ENCODE measurements around the gene KIF20A.

KIF20A gene

DNA sequence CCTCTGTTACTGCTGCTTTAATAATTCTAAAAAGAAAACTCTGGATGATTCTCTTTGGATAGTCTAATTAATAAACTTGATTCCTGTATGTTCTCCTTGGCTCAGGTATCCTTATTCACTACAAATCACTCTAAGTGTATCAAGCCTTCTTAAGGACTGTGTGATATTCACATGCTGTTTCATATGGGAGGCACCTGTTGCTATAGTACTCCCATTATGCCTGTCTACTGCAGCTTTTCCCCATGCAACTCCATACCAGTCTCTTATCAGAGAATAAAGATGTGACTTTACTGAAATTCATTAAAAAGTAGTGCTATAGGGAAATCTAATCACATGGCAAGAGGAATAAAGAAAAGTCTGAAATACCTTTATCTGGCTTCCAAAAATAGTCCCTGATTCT is 15.2 kb upstream of the KIF20A start:
- H3K27ac ChIP-seq, result no peak overlapping the region
- ChIA-PET CTCF (interaction anchor here (0.6 kb wide), 2 partner anchors 59 to 139 kb away, joined by 3 read pairs; no protein-coding TSS in a partner anchor), POLR2A (ENCODE audit: low non-redundant PET) (no interaction called here)
- TF ChIP-seq, protein P1, sequence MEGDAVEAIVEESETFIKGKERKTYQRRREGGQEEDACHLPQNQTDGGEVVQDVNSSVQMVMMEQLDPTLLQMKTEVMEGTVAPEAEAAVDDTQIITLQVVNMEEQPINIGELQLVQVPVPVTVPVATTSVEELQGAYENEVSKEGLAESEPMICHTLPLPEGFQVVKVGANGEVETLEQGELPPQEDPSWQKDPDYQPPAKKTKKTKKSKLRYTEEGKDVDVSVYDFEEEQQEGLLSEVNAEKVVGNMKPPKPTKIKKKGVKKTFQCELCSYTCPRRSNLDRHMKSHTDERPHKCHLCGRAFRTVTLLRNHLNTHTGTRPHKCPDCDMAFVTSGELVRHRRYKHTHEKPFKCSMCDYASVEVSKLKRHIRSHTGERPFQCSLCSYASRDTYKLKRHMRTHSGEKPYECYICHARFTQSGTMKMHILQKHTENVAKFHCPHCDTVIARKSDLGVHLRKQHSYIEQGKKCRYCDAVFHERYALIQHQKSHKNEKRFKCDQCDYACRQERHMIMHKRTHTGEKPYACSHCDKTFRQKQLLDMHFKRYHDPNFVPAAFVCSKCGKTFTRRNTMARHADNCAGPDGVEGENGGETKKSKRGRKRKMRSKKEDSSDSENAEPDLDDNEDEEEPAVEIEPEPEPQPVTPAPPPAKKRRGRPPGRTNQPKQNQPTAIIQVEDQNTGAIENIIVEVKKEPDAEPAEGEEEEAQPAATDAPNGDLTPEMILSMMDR (conservative IDR thresholded peaks at IDR 0.05; ENCODE audit: low read depth), result no peak
- DNase-seq (ENCODE audit: low spot score), result no peak

DNA sequence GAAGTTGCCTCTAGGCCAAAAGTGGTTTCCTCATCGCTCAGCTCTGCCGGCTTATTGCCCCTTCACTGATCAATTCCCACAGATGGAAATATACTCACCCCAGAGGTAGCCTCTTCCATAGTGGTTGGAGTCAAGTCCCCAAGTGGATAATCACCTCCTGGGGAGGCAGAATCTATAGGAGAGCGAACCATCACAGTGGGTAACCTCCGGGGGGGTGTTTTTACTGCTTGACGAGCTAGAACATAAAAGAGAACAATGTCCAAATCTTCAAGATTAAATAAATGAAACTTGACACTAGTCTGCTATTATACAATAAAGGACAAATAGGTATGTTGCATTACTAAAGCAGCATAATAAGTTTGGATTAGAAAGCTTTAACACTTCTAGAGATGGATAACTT is 9.8 kb upstream of the KIF20A start:
- ChIA-PET CTCF (no interaction called here), POLR2A (ENCODE audit: low non-redundant PET) (no interaction called here)

DNA sequence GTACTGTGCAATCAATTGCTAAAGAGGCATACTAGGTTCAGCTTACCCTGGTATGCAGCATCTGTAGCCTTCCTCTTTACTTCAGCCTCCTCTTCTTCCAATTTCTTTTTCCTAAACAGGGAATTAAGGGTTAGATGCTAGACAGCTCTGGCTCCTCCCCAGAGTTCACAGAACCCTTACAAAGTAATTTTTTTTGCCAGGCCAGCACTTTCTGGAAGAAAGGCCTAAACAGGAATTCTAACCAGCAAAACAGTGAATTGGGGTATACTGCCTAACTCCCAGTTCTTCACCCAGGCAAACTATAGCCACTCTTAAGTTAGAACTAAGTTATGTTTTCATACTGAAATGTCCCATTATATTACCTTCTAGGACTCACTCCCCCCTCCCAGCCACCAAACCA is 8.6 kb upstream of the KIF20A start:
- TF ChIP-seq, protein P1 (conservative IDR thresholded peaks at IDR 0.05; ENCODE audit: low read depth), result no peak
- H3K27ac ChIP-seq, result no peak overlapping the region
- no peak for DNase-seq (ENCODE audit: low spot score)
- POLR2A ChIA-PET (ENCODE audit: low non-redundant PET), result no interaction called here
- CTCF ChIA-PET, result no interaction called here

More for the DNA sequence above, 9.8 kb upstream of the KIF20A start:
- H3K27ac ChIP-seq, result no peak overlapping the region
- DNase-seq (ENCODE audit: low spot score), result no peak
- TF ChIP-seq, protein P1 (conservative IDR thresholded peaks at IDR 0.05; ENCODE audit: low read depth), result no peak

DNA sequence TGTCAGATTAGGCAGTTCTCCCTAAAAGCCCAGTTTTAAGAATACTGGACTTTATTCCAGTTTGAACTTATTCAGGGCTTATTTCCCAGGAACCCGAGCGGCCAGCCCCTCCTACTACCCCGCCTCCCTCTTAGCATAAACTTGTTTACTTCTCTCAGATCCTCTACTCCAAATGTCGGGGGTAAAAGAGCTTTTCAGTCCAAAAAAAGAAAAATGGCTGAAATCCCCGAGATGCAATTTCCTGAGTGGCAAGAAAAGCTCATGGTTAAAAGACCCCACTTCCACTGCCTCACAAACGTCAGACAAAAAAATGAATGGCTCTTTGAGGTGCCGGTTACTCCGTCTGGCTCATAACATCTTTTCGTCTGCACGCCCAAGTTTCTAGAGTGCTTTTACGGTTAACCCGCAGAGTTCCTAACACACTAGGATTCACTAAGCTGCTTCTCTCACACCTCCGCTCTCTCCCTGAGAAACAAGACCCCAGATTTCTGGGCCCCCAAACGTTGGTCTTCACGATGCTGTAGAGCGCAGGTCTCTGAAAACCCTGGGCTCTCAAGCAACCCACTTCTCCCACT is 884 bp upstream of the KIF20A start:
- peak; percentile 73 for DNase-seq (ENCODE audit: low spot score)
- ChIA-PET CTCF (no interaction called here), POLR2A (ENCODE audit: low non-redundant PET) (interaction anchor here (0.6 to 0.7 kb wide), 3 partner anchors 11 to 174 kb away, joined by 3 to 5 read pairs (median 3); partner anchors contain the start of gene KDM3B)

DNA sequence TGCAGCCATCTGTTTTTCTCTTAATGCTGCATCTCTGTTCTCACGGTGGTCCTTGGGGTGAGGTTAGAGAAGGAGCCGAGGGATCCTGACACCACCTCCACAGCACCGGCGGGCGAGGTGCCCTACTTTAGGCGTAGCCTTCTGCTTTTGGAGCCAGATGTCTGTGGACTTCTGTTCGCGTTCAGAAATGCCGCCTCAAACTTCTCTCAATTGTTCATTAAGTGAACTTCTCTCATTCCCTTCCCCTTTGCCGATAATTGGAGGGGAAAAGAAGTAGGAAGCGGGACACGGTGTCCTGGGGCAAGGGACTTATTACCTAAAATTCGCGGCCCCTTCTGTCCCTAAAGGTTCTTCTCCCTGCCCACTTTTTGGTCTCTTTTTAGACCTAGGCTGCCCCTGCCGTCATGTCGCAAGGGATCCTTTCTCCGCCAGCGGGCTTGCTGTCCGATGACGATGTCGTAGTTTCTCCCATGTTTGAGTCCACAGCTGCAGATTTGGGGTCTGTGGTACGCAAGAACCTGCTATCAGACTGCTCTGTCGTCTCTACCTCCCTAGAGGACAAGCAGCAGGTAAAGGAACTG is 455 bp downstream of the KIF20A start:
- POLR2A ChIA-PET (ENCODE audit: low non-redundant PET), result interaction anchor here (1.0 kb wide), 1 partner anchor 34 kb away, joined by 5 read pairs; no protein-coding TSS in a partner anchor
- peak; percentile 37 for DNase-seq (ENCODE audit: low spot score)
- TF ChIP-seq, protein P1 (conservative IDR thresholded peaks at IDR 0.05; ENCODE audit: low read depth), result no peak
- H3K27ac ChIP-seq, result peak overlapping the region; percentile 84
- CTCF ChIA-PET, result interaction anchor here (0.7 to 1.3 kb wide), 8 partner anchors 8 to 174 kb away, joined by 3 to 5 read pairs (median 4); partner anchors contain the start of gene KDM3B

More for the DNA sequence above, 884 bp upstream of the KIF20A start:
- TF ChIP-seq, protein P1 (conservative IDR thresholded peaks at IDR 0.05; ENCODE audit: low read depth), result no peak
- peak overlapping the region; percentile 84 for H3K27ac ChIP-seq

DNA sequence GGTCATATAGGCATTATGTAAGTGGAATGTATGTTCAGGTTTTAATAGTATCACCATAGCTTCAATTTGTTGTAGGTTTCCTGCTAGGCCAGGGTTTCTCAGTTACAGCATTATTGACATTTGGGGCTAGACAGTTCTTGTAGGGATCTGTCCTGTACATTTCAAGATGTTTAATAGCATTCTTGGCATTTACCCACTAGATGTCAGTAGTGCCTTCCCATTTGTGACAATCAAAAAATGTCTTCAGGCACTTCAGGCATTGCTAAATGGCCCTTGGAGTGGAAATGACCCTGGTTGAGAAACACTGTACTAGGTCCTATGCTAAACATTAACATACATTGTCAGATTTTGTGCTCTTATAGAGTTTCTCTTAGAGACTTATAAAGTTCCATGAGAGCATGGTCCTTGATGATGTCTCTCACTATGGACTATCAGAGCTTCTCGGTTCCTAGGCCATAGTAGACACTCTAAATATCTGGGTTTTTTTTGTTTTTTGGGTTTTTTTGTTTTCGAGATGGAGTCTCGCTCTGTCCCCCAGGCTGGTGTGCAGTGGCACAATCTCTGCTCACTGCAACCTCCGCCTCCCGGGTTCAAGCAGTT is 1.4 kb downstream of the KIF20A start:
- CTCF ChIA-PET, result interaction anchor here (0.6 to 1.6 kb wide), 7 partner anchors 9 to 314 kb away, joined by 3 to 5 read pairs (median 4); no protein-coding TSS in a partner anchor
- POLR2A ChIA-PET (ENCODE audit: low non-redundant PET), result no interaction called here

More for the DNA sequence above, 1.4 kb downstream of the KIF20A start:
- TF ChIP-seq, protein P1 (conservative IDR thresholded peaks at IDR 0.05; ENCODE audit: low read depth), result peak; percentile 83
- DNase-seq (ENCODE audit: low spot score), result peak; percentile 81
- H3K27ac ChIP-seq, result no peak overlapping the region

Data from RWPE1 (cell line).